Measurements from ENCODE around the gene CFAP251.

The CFAP251 gene

GRCh38 chr12:122006186-122006926, 88.0 kb downstream of the CFAP251 start:
- no peak for DNase-seq

- no peak for DNase-seq
Measured at GRCh38 chr12:122009741-122010140, 91.3 kb downstream of the CFAP251 start.

- DNase-seq, result no peak
Measured at GRCh38 chr12:122012184-122012583, 93.8 kb downstream of the CFAP251 start.

- no peak for DNase-seq
Measured at GRCh38 chr12:122013136-122013535, 94.7 kb downstream of the CFAP251 start.

- DNase-seq, result no peak
Measured at GRCh38 chr12:122013791-122014590, 95.6 kb downstream of the CFAP251 start.

- no peak for DNase-seq
Measured at GRCh38 chr12:122014781-122015180, 96.4 kb downstream of the CFAP251 start.

GRCh38 chr12:122018457-122018856, 100.1 kb downstream of the CFAP251 start:
- DNase-seq, result no peak

- no peak for DNase-seq
Measured at GRCh38 chr12:122018937-122019336, 100.5 kb downstream of the CFAP251 start.

- no peak for DNase-seq
Measured at GRCh38 chr12:122020795-122021192, 102.4 kb downstream of the CFAP251 start.

GRCh38 chr12:122021193-122021821, 102.9 kb downstream of the CFAP251 start:
- no peak for DNase-seq

GRCh38 chr12:122021822-122022392, 103.5 kb downstream of the CFAP251 start, which contains the start of gene BCL7A:
TSS of gene BCL7A (plus strand) at chr12:122021884. CDS start at chr12:122022092, 208 bp downstream.
- peak; percentile 72 to 79 for DNase-seq

- DNase-seq, result peak; percentile 32 to 33
Measured at GRCh38 chr12:122022393-122023338, 104.3 kb downstream of the CFAP251 start.

GRCh38 chr12:122023339-122024131, 105.1 kb downstream of the CFAP251 start:
- no peak for DNase-seq

GRCh38 chr12:122024132-122024785, 105.9 kb downstream of the CFAP251 start:
- peak in 1 of 2 donors; percentile 23 for DNase-seq

- peak in 1 of 2 donors; percentile 27 for DNase-seq
Measured at GRCh38 chr12:122026706-122027333, 108.4 kb downstream of the CFAP251 start.

GRCh38 chr12:122028165-122028904, 109.9 kb downstream of the CFAP251 start:
- DNase-seq, result no peak

GRCh38 chr12:122028905-122029560, 110.6 kb downstream of the CFAP251 start:
- peak; percentile 27 to 54 for DNase-seq

GRCh38 chr12:122029620-122030423, 111.4 kb downstream of the CFAP251 start:
- no peak for DNase-seq

Measured in CD4-positive, alpha-beta T cell treated with Interleukin-1 beta for 1 hour (primary cell).